NB4 (cell line): Measurements from ENCODE around the gene RHOXF2.
A peak's percentile ranks its signal among the peaks of the same experiment; 100 is the strongest.
"Not testable (repeated sequence)": the region's sequence is repeated elsewhere in the genome, so short reads cannot be mapped to it uniquely, and the experiment has no call there.

ENCODE experiments used
- DNase-seq: peaks from one replicate; pipeline ENCODE4 v3.0.0; 2010; ENCODE audit warnings: low read depth
- H3K4me3 ChIP-seq: one replicate; pipeline ENCODE4 v1.5.1; 2011; ENCODE audit warnings: mild to moderate bottlenecking, low read depth, low read length, moderate library complexity
- CTCF ChIP-seq: IDR thresholded peaks from one replicate; pipeline ENCODE4 v1.5.1; 2012; ENCODE audit warnings: low read depth, low read length
- MYC ChIP-seq: IDR thresholded peaks from 2 replicates; pipeline ENCODE4 v1.6.1; 2011; ENCODE audit warnings: low read depth, low read length
- POLR2A ChIP-seq: IDR thresholded peaks from 2 replicates; pipeline ENCODE4 v1.6.1; 2011; ENCODE audit warnings: mild to moderate bottlenecking; ENCODE audit not compliant: insufficient read length; ENCODE audit errors: extremely low read depth
- TF ChIP-seq, protein P1 (sequence below): IDR thresholded peaks from 2 replicates; pipeline ENCODE4 v1.6.1; 2011; ENCODE audit warnings: low read depth, low read length

Gene RHOXF2

GRCh38 chrX:120147537-120147936 is 10.9 kb upstream of the RHOXF2 start:
- TF ChIP-seq POLR2A (no peak), MYC (no peak), CTCF (no peak)
- TF ChIP-seq, protein P1, sequence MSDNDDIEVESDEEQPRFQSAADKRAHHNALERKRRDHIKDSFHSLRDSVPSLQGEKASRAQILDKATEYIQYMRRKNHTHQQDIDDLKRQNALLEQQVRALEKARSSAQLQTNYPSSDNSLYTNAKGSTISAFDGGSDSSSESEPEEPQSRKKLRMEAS: no peak
- no peak for DNase-seq
- no peak overlapping the region for H3K4me3 ChIP-seq

DNA sequence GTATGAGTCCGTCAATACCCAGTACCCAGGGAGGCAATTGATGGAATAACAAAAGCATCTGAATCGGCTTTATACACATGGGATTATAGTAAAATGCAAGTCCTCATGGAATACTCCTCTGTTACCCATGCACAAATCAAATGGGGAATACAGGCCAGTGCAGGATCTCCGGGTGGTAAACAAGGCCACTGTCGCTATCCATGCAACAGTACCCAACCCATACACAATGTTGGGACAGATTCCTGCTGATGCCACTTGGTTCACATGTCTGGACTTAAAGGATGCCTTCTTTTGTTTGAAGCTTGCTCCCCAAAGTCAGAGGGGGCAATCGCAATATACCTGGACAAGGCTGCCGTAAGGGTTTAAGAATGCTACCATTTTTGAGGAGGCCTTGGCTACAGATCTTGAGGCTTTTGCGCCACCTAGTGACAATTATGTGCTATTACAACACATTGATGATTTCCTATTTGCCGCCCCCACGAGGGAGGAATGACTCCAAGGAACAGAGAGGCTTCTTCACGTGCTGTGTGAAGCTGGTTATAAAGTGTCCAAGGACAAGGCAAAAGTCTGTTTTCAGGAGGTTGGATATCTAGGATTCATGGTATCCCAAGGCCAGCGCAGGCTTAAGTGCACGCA is 8.2 kb upstream of the RHOXF2 start:
- not testable (repeated sequence) for DNase-seq, H3K4me3 ChIP-seq

DNA sequence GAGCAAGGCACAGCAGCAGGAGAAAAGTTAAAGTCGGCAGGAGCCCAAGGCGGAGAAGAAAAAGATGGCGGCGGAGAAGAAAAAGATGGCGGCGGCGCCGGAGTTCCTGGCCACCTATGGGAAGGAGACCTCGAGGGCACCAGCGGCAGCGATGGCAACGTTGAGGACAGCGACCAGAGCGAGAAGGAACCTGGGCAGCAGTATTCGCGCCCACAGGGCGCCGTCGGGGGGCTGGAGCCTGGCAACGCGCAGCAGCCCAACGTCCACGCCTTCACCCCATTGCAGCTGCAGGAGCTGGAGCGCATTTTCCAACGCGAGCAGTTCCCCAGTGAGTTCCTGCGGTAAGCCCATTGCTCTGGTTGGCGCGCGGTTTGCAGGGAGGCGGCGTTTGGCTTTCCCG is 673 bp downstream of the RHOXF2 start:
- H3K4me3 ChIP-seq: peak overlapping the region; percentile 36
- DNase-seq: not testable (repeated sequence)

- not testable (repeated sequence) for DNase-seq, H3K4me3 ChIP-seq
Measured at GRCh38 chrX:120193254-120193653, 34.8 kb downstream of the RHOXF2 start.

- not testable (repeated sequence) for H3K4me3 ChIP-seq, DNase-seq
Measured at GRCh38 chrX:120193720-120194119, 35.3 kb downstream of the RHOXF2 start.

- not testable (repeated sequence) for DNase-seq
Measured at GRCh38 chrX:120195786-120196185, 37.4 kb downstream of the RHOXF2 start.

DNA sequence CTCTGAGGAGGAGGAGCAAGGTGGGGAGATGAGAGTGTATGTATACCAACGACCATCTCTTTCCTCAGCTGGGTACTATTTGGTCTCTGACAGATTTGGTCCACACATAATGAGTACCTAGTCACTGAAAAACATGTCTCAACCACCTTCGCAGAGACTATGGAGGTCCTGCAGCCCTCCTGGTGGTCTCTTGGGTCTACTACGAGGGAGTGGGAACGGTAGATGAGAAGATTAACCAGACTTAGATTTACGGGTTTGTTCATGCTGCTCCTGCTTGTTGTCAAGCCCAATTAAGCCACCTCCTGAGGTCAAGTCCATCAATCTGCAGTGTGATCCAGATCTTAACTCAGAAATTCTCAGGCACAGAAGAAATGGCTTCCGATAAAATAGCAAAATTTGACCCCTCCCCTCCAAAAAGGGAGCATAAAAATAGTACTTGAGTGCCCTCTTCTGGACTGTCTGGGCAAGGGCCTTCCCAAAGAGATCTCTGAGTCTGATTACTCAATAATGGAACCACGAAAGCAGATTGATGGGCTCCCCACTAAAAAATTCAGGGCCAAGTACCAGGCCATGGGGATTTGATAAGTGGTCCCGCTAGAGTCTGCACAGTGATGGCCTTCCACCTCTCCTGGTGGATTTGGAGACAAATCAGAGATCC is 38.3 kb downstream of the RHOXF2 start:
- DNase-seq: not testable (repeated sequence)

More at GRCh38 chrX:120195786-120196185, 37.4 kb downstream of the RHOXF2 start:
- H3K4me3 ChIP-seq: not testable (repeated sequence)

GRCh38 chrX:120200851-120201250 is 42.4 kb downstream of the RHOXF2 start:
- H3K4me3 ChIP-seq: no peak overlapping the region
- DNase-seq: no peak
- no peak for TF ChIP-seq POLR2A
- TF ChIP-seq, protein P1: no peak
- TF ChIP-seq CTCF: no peak
- TF ChIP-seq MYC: no peak

More for the DNA sequence above, 38.3 kb downstream of the RHOXF2 start:
- H3K4me3 ChIP-seq: not testable (repeated sequence)

DNA sequence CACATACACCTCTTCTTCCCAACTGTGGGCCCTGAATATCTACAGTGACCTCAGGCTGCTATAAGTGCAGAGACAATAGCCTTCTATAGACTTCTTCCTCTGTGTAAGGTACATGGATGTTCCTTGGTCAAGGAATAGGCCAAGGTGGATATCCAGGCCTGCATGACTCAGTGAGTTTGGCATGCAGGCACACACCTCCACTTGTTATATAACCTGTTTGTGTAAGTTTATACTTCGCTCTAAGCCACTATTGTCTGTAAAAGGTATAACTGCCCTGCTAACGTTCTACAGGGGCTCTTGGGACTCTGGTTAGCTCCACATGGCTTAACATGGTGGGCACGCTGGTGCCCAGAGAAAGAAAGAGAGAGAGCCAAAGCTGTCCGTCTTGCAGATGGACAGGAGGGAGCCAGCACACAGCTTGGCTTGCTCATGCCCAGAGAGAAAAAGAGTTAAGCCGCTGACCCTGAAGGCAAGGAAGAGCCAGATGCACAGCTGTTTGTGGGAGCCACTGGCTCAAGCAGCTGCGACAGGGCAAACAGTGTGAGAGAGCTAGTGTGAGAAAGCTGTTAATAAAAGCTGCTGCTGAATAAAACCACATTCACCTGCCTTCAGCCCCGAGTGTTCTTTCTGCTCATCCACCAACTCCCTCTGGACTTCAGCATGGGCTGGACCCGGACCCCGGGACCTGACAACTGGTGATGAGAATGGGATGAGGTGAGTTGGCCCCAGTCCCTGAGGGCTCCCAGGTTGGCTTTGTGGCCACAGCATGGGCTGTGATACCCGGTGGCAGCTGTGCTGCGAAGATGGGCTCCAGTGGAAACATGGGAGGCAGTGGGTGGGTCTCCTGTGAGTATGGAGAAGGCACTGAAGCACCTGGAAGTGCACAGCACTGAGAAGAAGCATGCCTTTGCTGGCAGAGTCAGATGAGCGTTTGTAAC is 47.7 kb downstream of the RHOXF2 start:
- no peak for DNase-seq
- no peak overlapping the region for H3K4me3 ChIP-seq
- TF ChIP-seq POLR2A (no peak), CTCF (no peak), MYC (no peak)
- TF ChIP-seq, protein P1: no peak
